Tibial nerve (tissue), 4 donors: Measurements from ENCODE around the gene FAM13A.

ENCODE experiments used
- EP300 ChIP-seq, 2 donors: sonication (generic); formaldehyde crosslinking; IDR thresholded peaks; one replicate each; pipeline ENCODE4 v1.6.1; 2017; ENCODE audit warnings: antibody characterized with exemption in 2 of 2, mild to moderate bottlenecking in 1 of 2
- POLR2A ChIP-seq, 2 donors: fragments of 450-650 bp; IDR thresholded peaks; one replicate each; pipeline ENCODE4 v1.6.1; 2017; ENCODE audit warnings: antibody characterized with exemption in 2 of 2, mild to moderate bottlenecking in 2 of 2, moderate library complexity in 2 of 2
- TF ChIP-seq, protein P1 (sequence below), 5 experiments: fragments of 200-600 bp in 3 of 5; fragments of 450-650 bp in 2 of 5; sonication (generic) in 3 of 5; IDR thresholded peaks; one replicate each; pipeline ENCODE4 v1.5.1; 2016 to 2019; ENCODE audit warnings: antibody characterized with exemption in 5 of 5, mild to moderate bottlenecking in 3 of 5, moderate library complexity in 2 of 5

DNA sequence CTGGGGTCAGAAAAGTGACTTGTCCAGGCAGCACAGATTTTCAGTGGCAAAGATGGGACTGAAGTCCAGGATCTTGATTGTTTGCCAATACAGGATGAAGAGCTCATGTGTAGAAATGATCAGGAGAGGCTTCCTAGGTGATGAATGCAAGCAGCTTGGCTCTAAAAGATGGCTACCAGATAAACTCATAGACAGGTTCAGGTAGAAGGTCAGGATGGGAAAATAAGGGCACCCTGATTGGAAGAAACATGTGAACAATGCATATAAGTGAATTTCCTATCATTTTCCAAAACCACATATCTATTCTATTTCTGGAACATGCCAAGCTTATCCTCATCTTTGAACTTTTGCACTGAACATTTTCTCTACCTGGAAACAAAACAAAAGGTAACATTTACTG, 87.7 kb downstream of the FAM13A start:
- TF ChIP-seq EP300 (IDR thresholded peaks at IDR 0.05) = no peak
- TF ChIP-seq, protein P1, sequence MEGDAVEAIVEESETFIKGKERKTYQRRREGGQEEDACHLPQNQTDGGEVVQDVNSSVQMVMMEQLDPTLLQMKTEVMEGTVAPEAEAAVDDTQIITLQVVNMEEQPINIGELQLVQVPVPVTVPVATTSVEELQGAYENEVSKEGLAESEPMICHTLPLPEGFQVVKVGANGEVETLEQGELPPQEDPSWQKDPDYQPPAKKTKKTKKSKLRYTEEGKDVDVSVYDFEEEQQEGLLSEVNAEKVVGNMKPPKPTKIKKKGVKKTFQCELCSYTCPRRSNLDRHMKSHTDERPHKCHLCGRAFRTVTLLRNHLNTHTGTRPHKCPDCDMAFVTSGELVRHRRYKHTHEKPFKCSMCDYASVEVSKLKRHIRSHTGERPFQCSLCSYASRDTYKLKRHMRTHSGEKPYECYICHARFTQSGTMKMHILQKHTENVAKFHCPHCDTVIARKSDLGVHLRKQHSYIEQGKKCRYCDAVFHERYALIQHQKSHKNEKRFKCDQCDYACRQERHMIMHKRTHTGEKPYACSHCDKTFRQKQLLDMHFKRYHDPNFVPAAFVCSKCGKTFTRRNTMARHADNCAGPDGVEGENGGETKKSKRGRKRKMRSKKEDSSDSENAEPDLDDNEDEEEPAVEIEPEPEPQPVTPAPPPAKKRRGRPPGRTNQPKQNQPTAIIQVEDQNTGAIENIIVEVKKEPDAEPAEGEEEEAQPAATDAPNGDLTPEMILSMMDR (IDR thresholded peaks at IDR 0.05) = no peak
- TF ChIP-seq POLR2A (IDR thresholded peaks at IDR 0.05) = no peak
